Fibroblast of pulmonary artery (primary cell): ENCODE measurements around the gene MIA2.
"Not testable (repeated sequence)": the region's sequence is repeated elsewhere in the genome, so short reads cannot be mapped to it uniquely, and the experiment has no call there.

Experiments
- DNase-seq: peaks from one replicate; pipeline ENCODE4 v3.0.0-alpha.2; 2010; ENCODE audit warnings: low read depth
- H3K4me3 ChIP-seq: replicated peaks from 2 replicates; pipeline ENCODE4 v1.5.1; 2011; ENCODE audit warnings: low read depth, mild to moderate bottlenecking, control low read depth, low read length, moderate library complexity
- CTCF ChIP-seq: IDR thresholded peaks from 2 replicates; pipeline ENCODE4 v1.5.1; 2011; ENCODE audit warnings: mild to moderate bottlenecking, control low read depth, low read length, inconsistent platforms; ENCODE audit errors: missing control alignments

MIA2 gene

GRCh38 chr14:39232554-39233415 lies 930 bp upstream of the MIA2 start:
- no peak for TF ChIP-seq CTCF
- peak; percentile 91 for DNase-seq
- H3K4me3 ChIP-seq = peak overlapping the region; percentile 25

DNA sequence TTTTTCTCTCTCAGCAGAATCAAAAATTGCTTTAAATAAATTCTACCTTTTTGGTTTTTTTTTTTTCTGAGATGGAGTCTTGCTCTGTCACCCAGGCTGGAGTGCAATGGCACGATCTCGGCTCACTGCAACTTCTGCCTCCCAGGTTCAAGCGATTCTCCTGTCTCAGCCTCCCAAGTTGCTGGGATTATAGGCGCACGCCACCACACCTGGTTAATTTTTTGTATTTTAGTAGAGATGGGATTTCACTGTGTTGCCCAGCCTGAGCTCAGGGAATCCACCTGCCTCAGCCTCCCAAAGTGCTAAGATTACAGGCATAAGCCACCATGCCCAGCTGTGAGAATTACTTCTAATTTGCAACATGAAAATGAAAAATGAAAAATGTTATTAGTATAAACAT lies 1.3 kb downstream of the MIA2 start:
- DNase-seq, H3K4me3 ChIP-seq: not testable (repeated sequence)

- not testable (repeated sequence) for H3K4me3 ChIP-seq, DNase-seq
Observed at GRCh38 chr14:39235466-39235865, 1.8 kb downstream of the MIA2 start.

- no peak for DNase-seq
- no peak overlapping the region for H3K4me3 ChIP-seq
- no peak for TF ChIP-seq CTCF
Observed at GRCh38 chr14:39240769-39241168, 7.1 kb downstream of the MIA2 start.

DNA sequence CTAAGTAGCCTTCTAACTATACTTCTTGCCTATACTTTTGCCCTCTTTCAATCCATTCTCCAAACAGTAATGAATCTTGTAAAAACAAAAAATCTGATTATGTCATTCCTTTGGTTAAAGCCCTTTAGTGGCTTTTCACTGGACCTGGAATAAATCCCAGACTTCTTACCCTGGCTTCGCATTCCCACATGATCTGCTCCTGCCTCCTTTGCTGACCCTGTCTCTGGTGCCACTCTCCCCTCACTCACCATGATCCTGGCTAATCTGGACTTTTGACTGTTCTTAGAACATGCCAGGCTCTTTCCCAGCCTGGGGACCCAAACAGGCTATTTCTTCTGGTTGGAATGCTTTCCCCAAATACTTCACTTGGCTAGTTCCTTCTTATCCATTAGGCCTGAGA lies 7.9 kb downstream of the MIA2 start:
- no peak for DNase-seq
- H3K4me3 ChIP-seq = no peak overlapping the region
- TF ChIP-seq CTCF = no peak

GRCh38 chr14:39243831-39244230 lies 10.1 kb downstream of the MIA2 start:
- TF ChIP-seq CTCF = no peak
- no peak overlapping the region for H3K4me3 ChIP-seq
- DNase-seq = no peak

DNA sequence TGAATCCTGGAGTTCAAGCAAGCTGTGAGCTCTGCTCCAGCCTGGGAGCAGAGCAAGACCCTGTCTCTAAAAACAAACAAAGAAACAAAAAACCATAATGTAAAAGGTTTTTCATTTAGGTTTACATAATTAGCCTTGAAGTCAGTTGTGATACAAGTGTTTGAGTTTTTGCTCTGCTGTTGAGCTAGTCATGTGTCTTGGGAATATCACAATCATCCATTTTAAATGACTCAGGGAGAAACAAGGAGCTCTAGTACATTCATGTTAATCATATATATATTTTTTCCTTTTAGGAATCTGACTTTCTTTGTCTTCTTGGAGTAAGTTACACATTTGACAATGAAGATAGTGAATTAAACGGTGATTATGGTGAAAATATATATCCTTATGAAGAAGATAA lies 12.9 kb downstream of the MIA2 start:
- no peak overlapping the region for H3K4me3 ChIP-seq
- no peak for DNase-seq
- TF ChIP-seq CTCF = no peak

GRCh38 chr14:39247256-39247655 lies 13.5 kb downstream of the MIA2 start:
- TF ChIP-seq CTCF = no peak
- peak; percentile 84 for DNase-seq
- no peak overlapping the region for H3K4me3 ChIP-seq
